Tibial artery (tissue), 4 donors: ENCODE measurements around the gene APBB1.

ENCODE experiments used
- DNase-seq, 2 donors: peaks; one replicate each; pipeline ENCODE4 v3.0.0-alpha.2; 2019
- H3K27ac ChIP-seq, 2 donors: fragments of 200-600 bp; sonication (generic) in 1 of 2; 1 replicate in 1 of 2; 2 replicates in 1 of 2; pipeline ENCODE4 v1.5.1; 2018 to 2019; ENCODE audit warnings: mild to moderate bottlenecking in 1 of 2
- H3K27me3 ChIP-seq, 2 donors: fragments of 200-600 bp; sonication (generic) in 1 of 2; one replicate each; pipeline versions ENCODE4 v1.5.1 to v1.6.0; 2016 to 2019
- H3K36me3 ChIP-seq, 3 donors: fragments of 200-600 bp; sonication (generic) in 2 of 3; one replicate each; pipeline ENCODE4 v1.5.1; 2016 to 2019; ENCODE audit warnings: mild to moderate bottlenecking in 2 of 3
- H3K4me1 ChIP-seq, 4 donors: fragments of 200-600 bp; sonication (generic) in 2 of 4; 1 replicate in 3 of 4; 2 replicates in 1 of 4; pipeline ENCODE4 v1.5.1; 2016 to 2019
- H3K4me3 ChIP-seq, 2 donors: fragments of 200-600 bp; sonication (generic) in 1 of 2; 1 replicate in 1 of 2; 2 replicates in 1 of 2; pipeline ENCODE4 v1.5.1; 2018 to 2019; ENCODE audit warnings: mild to moderate bottlenecking in 2 of 2
- H3K9me3 ChIP-seq, 3 donors: fragments of 200-600 bp; sonication (generic) in 1 of 3; one replicate each; pipeline ENCODE4 v1.5.1; 2016 to 2019
- CTCF ChIP-seq, 2 experiments: fragments of 200-600 bp in 1 of 2; fragments of 450-650 bp in 1 of 2; IDR thresholded peaks; one replicate each; pipeline ENCODE4 v1.5.1; 2017 to 2019; ENCODE audit warnings: antibody characterized with exemption in 2 of 2, mild to moderate bottlenecking in 1 of 2, moderate library complexity in 1 of 2
- intact Hi-C: fragments of 100-400 bp; cut with DNase I; formaldehyde crosslinking; loops from one replicate; pipeline ENCODE4 v1.15.0; 2023; ENCODE audit warnings: low total_unique reads

APBB1 gene

DNA sequence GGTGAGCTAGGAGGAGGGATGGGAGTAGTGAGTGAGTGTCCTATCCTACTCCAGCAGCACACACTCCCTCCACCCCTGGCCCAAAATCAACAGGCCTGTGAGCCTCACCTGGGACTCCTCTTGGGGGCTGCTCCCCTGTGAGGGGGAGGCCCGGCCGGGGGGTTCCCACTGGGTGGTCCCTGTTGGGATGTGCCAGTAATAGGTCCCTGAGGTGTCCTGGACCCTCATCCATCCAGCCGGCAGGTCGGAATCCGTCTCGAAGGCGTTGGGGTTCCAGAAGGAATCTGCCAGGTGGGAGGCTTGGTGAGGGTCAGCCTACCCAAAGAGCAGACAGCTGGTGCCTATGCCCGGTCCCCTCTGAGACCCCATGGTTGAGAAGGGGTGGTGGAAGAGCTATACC, 15.4 kb downstream of the APBB1 start:
- H3K27me3 ChIP-seq, result no peaks in the 10 kb centered on the region
- H3K36me3 ChIP-seq, result peaks cover 23 to 59% (median 34%) of the 10 kb centered on the region in 3 donors
- intact Hi-C loops, result no loop called here
- no peak overlapping the region for H3K27ac ChIP-seq
- H3K4me3 ChIP-seq, result no peak overlapping the region
- DNase-seq, result no peak
- H3K9me3 ChIP-seq, result no peaks in the 10 kb centered on the region
- H3K4me1 ChIP-seq, result peaks cover 0 to 11% (median 3%) of the 10 kb centered on the region in 4 donors
- TF ChIP-seq CTCF (IDR thresholded peaks at IDR 0.05), result no peak

GRCh38 chr11:6402561-6402981, 16.3 kb downstream of the APBB1 start:
- DNase-seq, result no peak
- intact Hi-C loops, result no loop called here
- Histone ChIP-seq H3K4me1 (peaks cover 0 to 20% (median 3%) of the 10 kb centered on the region in 4 donors), H3K36me3 (peaks cover 23 to 64% (median 34%) of the 10 kb centered on the region in 3 donors), H3K27me3 (no peaks in the 10 kb centered on the region), H3K27ac (no peak overlapping the region), H3K9me3 (no peaks in the 10 kb centered on the region), H3K4me3 (no peak overlapping the region)
- no peak for TF ChIP-seq CTCF (IDR thresholded peaks at IDR 0.05)

DNA sequence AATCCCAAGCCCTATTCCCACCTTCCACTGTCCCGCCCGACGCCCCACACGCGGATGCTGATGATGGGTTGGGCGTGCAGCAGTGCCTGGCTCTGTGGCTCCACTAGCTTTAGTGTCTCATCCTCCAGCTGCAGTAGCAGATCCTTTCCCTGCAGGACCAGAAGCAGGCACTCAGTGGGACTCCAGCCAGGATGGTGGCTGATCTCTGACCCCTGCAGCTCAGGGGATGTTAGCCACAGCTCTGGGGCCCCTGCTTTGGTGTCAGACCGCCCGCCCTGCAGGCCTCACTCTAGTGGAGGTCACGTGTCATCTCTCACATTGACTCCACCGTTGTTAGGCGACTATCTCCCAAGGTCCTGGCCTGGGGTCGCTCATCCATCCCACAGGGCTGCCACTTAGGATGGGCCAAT, 16.8 kb downstream of the APBB1 start:
- peaks cover 23 to 69% (median 34%) of the 10 kb centered on the region in 3 donors for H3K36me3 ChIP-seq
- no peak overlapping the region for H3K27ac ChIP-seq
- intact Hi-C loops, result no loop called here
- H3K27me3 ChIP-seq, result no peaks in the 10 kb centered on the region
- no peak for TF ChIP-seq CTCF (IDR thresholded peaks at IDR 0.05)
- H3K4me3 ChIP-seq, result no peak overlapping the region
- peaks cover 0 to 25% (median 3%) of the 10 kb centered on the region in 4 donors for H3K4me1 ChIP-seq
- no peak for DNase-seq
- no peaks in the 10 kb centered on the region for H3K9me3 ChIP-seq

DNA sequence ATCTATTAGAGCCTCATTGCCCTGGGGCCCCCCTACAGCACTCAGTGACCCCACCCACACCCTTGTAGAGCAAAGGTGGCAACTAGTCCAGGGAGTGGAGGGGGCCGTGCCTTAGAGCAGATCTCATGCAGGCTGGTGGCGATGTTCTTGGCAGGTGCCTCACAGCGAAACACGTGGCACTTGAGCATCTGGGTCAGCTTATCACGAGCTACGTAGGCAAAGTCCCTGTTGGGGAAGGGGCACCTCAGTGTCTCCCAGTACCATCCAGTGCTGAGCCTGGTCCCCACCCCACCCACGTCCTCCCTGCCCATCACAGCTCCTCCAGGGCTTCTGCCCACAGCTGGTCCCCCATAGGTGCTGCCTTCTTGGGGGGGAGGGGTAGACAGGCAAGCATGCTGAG, 17.4 kb downstream of the APBB1 start:
- Histone ChIP-seq H3K36me3 (peaks cover 23 to 72% (median 34%) of the 10 kb centered on the region in 3 donors), H3K4me3 (no peak overlapping the region), H3K27ac (no peak overlapping the region), H3K9me3 (no peaks in the 10 kb centered on the region), H3K4me1 (peaks cover 0 to 29% (median 3%) of the 10 kb centered on the region in 4 donors), H3K27me3 (no peaks in the 10 kb centered on the region)
- no peak for TF ChIP-seq CTCF (IDR thresholded peaks at IDR 0.05)
- intact Hi-C loops, result no loop called here
- no peak for DNase-seq

DNA sequence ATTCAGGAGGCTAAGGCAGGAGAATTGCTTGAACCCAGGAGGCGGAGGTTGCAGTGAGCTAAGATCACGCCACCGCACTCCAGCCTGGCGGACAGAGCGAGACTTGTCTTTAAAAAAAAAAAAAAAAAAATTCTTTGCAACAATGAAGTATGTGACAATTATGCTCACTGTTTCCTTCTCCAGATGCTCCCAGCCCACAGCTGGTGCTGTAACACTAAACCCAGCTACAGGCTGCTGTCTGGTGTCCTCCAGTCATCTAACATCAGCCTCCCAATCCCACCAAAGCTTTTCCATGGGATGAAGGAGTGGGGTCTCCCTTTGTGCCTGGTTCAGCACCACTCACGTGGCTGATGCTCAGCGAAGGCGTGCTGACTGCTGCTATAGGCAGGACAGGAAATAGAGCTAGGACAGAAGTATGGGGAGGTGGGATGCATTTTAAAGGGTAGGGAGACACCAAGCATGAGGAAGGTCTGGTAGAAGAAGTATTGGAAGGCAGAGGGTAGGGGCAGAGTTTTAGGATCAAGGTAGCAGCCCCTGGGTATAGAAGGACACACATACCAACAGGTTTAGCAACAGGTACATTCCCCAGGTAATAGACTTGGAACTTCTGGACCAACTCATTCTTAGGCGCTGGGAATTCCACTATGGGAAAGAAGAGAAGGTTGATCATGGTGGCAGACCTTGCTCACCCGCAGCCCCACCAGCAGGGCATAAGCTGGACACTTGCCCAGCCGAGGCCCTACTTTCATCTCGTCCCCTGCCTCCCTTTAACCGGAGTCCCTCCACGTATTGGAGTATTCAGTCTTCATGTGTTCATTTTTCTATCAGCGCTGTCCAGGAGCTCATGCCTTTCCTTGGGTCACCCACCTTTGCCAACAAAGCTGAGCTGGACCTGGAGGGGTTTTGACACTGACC, 18.2 kb downstream of the APBB1 start:
- DNase-seq, result no peak
- Histone ChIP-seq H3K4me1 (peaks cover 0 to 29% (median 3%) of the 10 kb centered on the region in 4 donors), H3K36me3 (peaks cover 23 to 79% (median 38%) of the 10 kb centered on the region in 3 donors), H3K27me3 (no peaks in the 10 kb centered on the region), H3K4me3 (no peak overlapping the region), H3K9me3 (no peaks in the 10 kb centered on the region), H3K27ac (no peak overlapping the region)
- intact Hi-C loops, result no loop called here
- TF ChIP-seq CTCF (IDR thresholded peaks at IDR 0.05), result no peak
